ENCODE results near the gene SLC29A4. TPM values are rescaled to one million over a fixed set of nuclear protein-coding genes. Genes with fewer than 3 reads are reported as not detected.

Gene SLC29A4
- total RNA-seq (2012; rRNA removed), result 2.3 and 2.5 TPM in 2 replicates
- polyA plus RNA-seq (2012; rRNA removed), result 7.6 and 10.4 TPM in 2 replicates
- 4.7 and 12.8 TPM in 2 replicates for polyA plus RNA-seq (2012; cell fraction: cytosol; rRNA removed)
- polyA plus RNA-seq (2012; cell fraction: nucleus; rRNA removed; ENCODE audit: low replicate concordance), result 9.8 and 25.0 TPM in 2 replicates
- percentile 38 among the genes with signal in this experiment for Bru-seq, nascent RNA
- BruChase-seq, experiment 1, labeled RNA remaining after a 6-hour chase, result percentile 44 among the genes with signal in this experiment
- percentile 36 among the genes with signal in this experiment for BruChase-seq, experiment 2, labeled RNA remaining after a 2-hour chase
- long read RNA-seq, full-length matches to known transcripts, result 3 of 18 reads
- long read RNA-seq, partial matches to known transcripts, result 9 of 18 reads
- long read RNA-seq, other reads (novel, unspliced or antisense), result 6 of 18 reads

- no peak within 1 kb of the TSS for H3K4ac ChIP-seq (ENCODE audit: low read depth, low read length)
- H2BK120ac ChIP-seq (ENCODE audit: low read depth, low read length), result no peak within 1 kb of the TSS
- no peak within 1 kb of the TSS for H3K56ac ChIP-seq (ENCODE audit: extremely low read depth, insufficient read depth, low read length)
- H3K23ac ChIP-seq (ENCODE audit: low read depth, low read length), result no peak within 1 kb of the TSS
- peak within 1 kb of the TSS; percentile 67 for H2AFZ ChIP-seq (replicated peaks; ENCODE audit: low read length, poor library complexity)
- no peak within 1 kb of the TSS for H3K14ac ChIP-seq (replicated peaks; ENCODE audit: low read depth, low read length)
- no peak within 1 kb of the TSS for H2BK5ac ChIP-seq (ENCODE audit: low read depth, low read length, poor library complexity, severe bottlenecking)
- H3K36me3 ChIP-seq (ENCODE audit: control insufficient read depth, insufficient read depth, low read length), result no peaks in the 10 kb centered on the region
- peak; percentile 16; the same call in 1 of the 2 replicates for TF ChIP-seq MAZ (IDR thresholded peaks at IDR 0.05; ENCODE audit: borderline replicate concordance, low read depth, low read length)
- no peak for TF ChIP-seq CTCF (conservative IDR thresholded peaks at IDR 0.05; ENCODE audit: low read depth, low read length)
- H3K27me3 ChIP-seq (ENCODE audit: control insufficient read depth, insufficient read depth, low read length), result peaks cover 3% of the 10 kb centered on the region
- H3K4me2 ChIP-seq (ENCODE audit: low read depth, low read length), result peak within 1 kb of the TSS; percentile 36; the same call in 1 of the 2 replicates
- H2AK9ac ChIP-seq (replicated peaks; ENCODE audit: low read depth, low read length, poor library complexity), result no peak within 1 kb of the TSS
- no peak within 1 kb of the TSS for H3K9ac ChIP-seq (ENCODE audit: low read depth, low read length)
- dilution Hi-C loops (cut with HindIII; ENCODE audit: low sequenced_read_pairs, unreplicated experiment) (no loop called here), intact Hi-C loops (cut with micrococcal nuclease) (no loop called here), in situ Hi-C loops (cut with MboI; ENCODE audit: low sequenced_read_pairs) (no loop called here)
- H2BK20ac ChIP-seq (ENCODE audit: low read depth, low read length), result no peak within 1 kb of the TSS
- DNase-seq (no peak), ATAC-seq (ENCODE audit: low read depth) (peak; percentile 90)
- peak within 1 kb of the TSS; percentile 40 for H3K4me3 ChIP-seq (ENCODE audit: insufficient read depth, low read depth, low read length)
- ChIA-PET POLR2A (ENCODE audit: unreplicated experiment) (no interaction called here), CTCF (no interaction called here)
- H4K20me1 ChIP-seq (ENCODE audit: insufficient read depth, low read length), result 0 out of 2 replicates have a peak, but pooled peaks cover 5% of the 10 kb centered on the region
- BruUV-seq (replicated peaks), result no TSS peak
- WGBS, 2 experiments (ENCODE audit: extremely low coverage in 2 of 2, insufficient read length in 1 of 2), result 0% methylated on average over 23 of the region's 69 CpGs; no CpG with 5 or more reads in 1 of the 2 experiments
- no peaks in the 10 kb centered on the region for H3K79me1 ChIP-seq (ENCODE audit: low read depth in 1 of 2, low read length in 2 of 2)
- no peak within 1 kb of the TSS for H4K5ac ChIP-seq (ENCODE audit: low read depth, low read length)
- no peak within 1 kb of the TSS for H3K27ac ChIP-seq (ENCODE audit: insufficient read depth, low read length)
- H3K4me1 ChIP-seq (ENCODE audit: control insufficient read depth, insufficient read depth, low read length), result no peaks in the 10 kb centered on the region
- H2BK15ac ChIP-seq (ENCODE audit: low read depth, low read length), result no peak within 1 kb of the TSS; the same call in 2 of the 3 replicates
- no peaks in the 10 kb centered on the region for H3K9me1 ChIP-seq (ENCODE audit: insufficient read depth, low read length)
- 0 out of 4 replicates have a peak within 1 kb of the TSS, but pooled peaks of 1 of the 2 experiments have one; percentile 9 for H4K8ac ChIP-seq (ENCODE audit: low read depth in 2 of 2, low read length in 2 of 2)
- H3K18ac ChIP-seq (ENCODE audit: low read depth, low read length), result peak within 1 kb of the TSS; percentile 16; the same call in 1 of the 2 replicates
- H3K9me3 ChIP-seq (ENCODE audit: control insufficient read depth, insufficient read depth, low read length), result no peaks in the 10 kb centered on the region
- H4K91ac ChIP-seq (ENCODE audit: insufficient read depth, low read depth, low read length), result no peak within 1 kb of the TSS
- H2AK5ac ChIP-seq (ENCODE audit: low read depth, low read length), result no peak within 1 kb of the TSS
These were observed at the start of gene SLC29A4 for GRCh38 chr7:5282543-5283316. SLC29A4 (plus strand) TSS chr7:5282943; CDS start chr7:5287817, 4,874 bp downstream.
